Islet precursor cell (in vitro differentiated cells): ENCODE measurements around the gene RASD2.
"Not testable (repeated sequence)": the region's sequence is repeated elsewhere in the genome, so short reads cannot be mapped to it uniquely, and the experiment has no call there.

ENCODE experiments used
- DNase-seq: peaks from one replicate; pipeline ENCODE4 v3.0.0-alpha.2; 2018

The RASD2 gene

GRCh38 chr22:35540595-35541253 is at the start of gene RASD2:
Gene RASD2, plus strand, starts transcription at chr22:35540831. Its CDS starts 5,979 bp downstream, at chr22:35546810.
- peak; percentile 68 for DNase-seq

- DNase-seq = not testable (repeated sequence)
Observed at GRCh38 chr22:35491061-35491907, 49.3 kb upstream of the RASD2 start.

GRCh38 chr22:35491908-35492380 is 48.7 kb upstream of the RASD2 start:
- no peak for DNase-seq

- no peak for DNase-seq
Observed at GRCh38 chr22:35493074-35493473, 47.6 kb upstream of the RASD2 start.

GRCh38 chr22:35495711-35496110 is 44.9 kb upstream of the RASD2 start:
- not testable (repeated sequence) for DNase-seq

- DNase-seq = no peak
Observed at GRCh38 chr22:35496768-35497312, 43.8 kb upstream of the RASD2 start.

GRCh38 chr22:35498026-35498800 is 42.4 kb upstream of the RASD2 start:
- no peak for DNase-seq

GRCh38 chr22:35502836-35503235 is 37.8 kb upstream of the RASD2 start:
- DNase-seq = no peak

- no peak for DNase-seq
Observed at GRCh38 chr22:35505399-35506258, 35.0 kb upstream of the RASD2 start.

GRCh38 chr22:35506259-35506570 is 34.4 kb upstream of the RASD2 start:
- no peak for DNase-seq

- not testable (repeated sequence) for DNase-seq
Observed at GRCh38 chr22:35507851-35508250, 32.8 kb upstream of the RASD2 start.

- DNase-seq = no peak
Observed at GRCh38 chr22:35509451-35509850, 31.2 kb upstream of the RASD2 start.

GRCh38 chr22:35509960-35510359 is 30.7 kb upstream of the RASD2 start:
- DNase-seq = no peak

- DNase-seq = no peak
Observed at GRCh38 chr22:35510481-35510934, 30.1 kb upstream of the RASD2 start.

- DNase-seq = no peak
Observed at GRCh38 chr22:35510951-35511350, 29.7 kb upstream of the RASD2 start.

GRCh38 chr22:35514366-35514765 is 26.3 kb upstream of the RASD2 start:
- no peak for DNase-seq

GRCh38 chr22:35515952-35516351 is 24.7 kb upstream of the RASD2 start:
- DNase-seq = not testable (repeated sequence)

- DNase-seq = no peak
Observed at GRCh38 chr22:35516723-35517122, 23.9 kb upstream of the RASD2 start.

GRCh38 chr22:35517207-35517606 is 23.4 kb upstream of the RASD2 start:
- no peak for DNase-seq

GRCh38 chr22:35517769-35518530 is 22.7 kb upstream of the RASD2 start:
- no peak for DNase-seq

GRCh38 chr22:35518811-35519210 is 21.8 kb upstream of the RASD2 start:
- no peak for DNase-seq
